GM21360 (cell line): ENCODE results near the gene NPAS3.

Experiments used
- ATAC-seq: cut with Tn5 transposase; IDR thresholded peaks from one replicate; pipeline ENCODE4 v1.9.1; 2021; ENCODE audit warnings: mild to moderate bottlenecking, moderate library complexity; ENCODE audit not compliant: unreplicated experiment

Gene NPAS3

GRCh38 chr14:33465846-33466700, 527.4 kb downstream of the NPAS3 start:
- ATAC-seq, result no peak

GRCh38 chr14:33467971-33468370, 529.3 kb downstream of the NPAS3 start:
- no peak for ATAC-seq

- ATAC-seq, result no peak
Measured at GRCh38 chr14:33469898-33470297, 531.2 kb downstream of the NPAS3 start.

GRCh38 chr14:33471776-33472175, 533.1 kb downstream of the NPAS3 start:
- ATAC-seq, result no peak

- ATAC-seq, result no peak
Measured at GRCh38 chr14:33475623-33476022, 536.9 kb downstream of the NPAS3 start.

- ATAC-seq, result no peak
Measured at GRCh38 chr14:33477797-33478196, 539.1 kb downstream of the NPAS3 start.

GRCh38 chr14:33480071-33480886, 541.6 kb downstream of the NPAS3 start:
- no peak for ATAC-seq

- no peak for ATAC-seq
Measured at GRCh38 chr14:33480887-33481184, 542.2 kb downstream of the NPAS3 start.

- no peak for ATAC-seq
Measured at GRCh38 chr14:33483110-33483509, 544.4 kb downstream of the NPAS3 start.

- no peak for ATAC-seq
Measured at GRCh38 chr14:33483541-33483940, 544.9 kb downstream of the NPAS3 start.

GRCh38 chr14:33484264-33484663, 545.6 kb downstream of the NPAS3 start:
- ATAC-seq, result no peak

GRCh38 chr14:33486332-33486890, 547.7 kb downstream of the NPAS3 start:
- ATAC-seq, result no peak

- ATAC-seq, result no peak
Measured at GRCh38 chr14:33488582-33488981, 549.9 kb downstream of the NPAS3 start.

- ATAC-seq, result no peak
Measured at GRCh38 chr14:33490555-33490954, 551.9 kb downstream of the NPAS3 start.

GRCh38 chr14:33491112-33491511, 552.4 kb downstream of the NPAS3 start:
- ATAC-seq, result no peak

GRCh38 chr14:33492491-33492890, 553.8 kb downstream of the NPAS3 start:
- ATAC-seq, result no peak

GRCh38 chr14:33493266-33493665, 554.6 kb downstream of the NPAS3 start:
- no peak for ATAC-seq

- ATAC-seq, result no peak
Measured at GRCh38 chr14:33493990-33494389, 555.3 kb downstream of the NPAS3 start.

- no peak for ATAC-seq
Measured at GRCh38 chr14:33499687-33500086, 561.0 kb downstream of the NPAS3 start.

GRCh38 chr14:33504246-33505099, 565.8 kb downstream of the NPAS3 start:
- ATAC-seq, result no peak
